ENCODE measurements around the gene MAPT. TPM values are rescaled to one million over a fixed set of nuclear protein-coding genes. Genes with fewer than 3 reads are reported as not detected.

Gene MAPT
- total and polyA plus RNA-seq, 2 experiments from 2014 or later: 0.37 to 0.71 TPM

DNA sequence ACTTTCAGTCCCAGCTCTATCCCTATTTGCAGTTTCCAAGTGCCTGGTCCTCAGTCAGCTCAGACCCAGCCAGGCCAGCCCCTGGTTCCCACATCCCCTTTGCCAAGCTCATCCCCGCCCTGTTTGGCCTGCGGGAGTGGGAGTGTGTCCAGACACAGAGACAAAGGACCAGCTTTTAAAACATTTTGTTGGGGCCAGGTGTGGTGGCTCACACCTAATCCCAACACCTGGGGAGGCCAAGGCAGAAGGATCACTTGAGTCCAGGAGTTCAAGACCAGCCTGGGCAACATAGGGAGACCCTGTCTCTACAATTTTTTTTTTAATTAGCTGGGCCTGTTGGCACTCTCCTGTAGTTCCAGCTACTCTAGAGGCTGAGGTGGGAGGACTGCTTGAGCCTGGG, 106.4 kb downstream of the MAPT start:
- no peak overlapping the region for H3K27ac ChIP-seq
- no peaks in the 10 kb centered on the region for H3K27me3 ChIP-seq

DNA sequence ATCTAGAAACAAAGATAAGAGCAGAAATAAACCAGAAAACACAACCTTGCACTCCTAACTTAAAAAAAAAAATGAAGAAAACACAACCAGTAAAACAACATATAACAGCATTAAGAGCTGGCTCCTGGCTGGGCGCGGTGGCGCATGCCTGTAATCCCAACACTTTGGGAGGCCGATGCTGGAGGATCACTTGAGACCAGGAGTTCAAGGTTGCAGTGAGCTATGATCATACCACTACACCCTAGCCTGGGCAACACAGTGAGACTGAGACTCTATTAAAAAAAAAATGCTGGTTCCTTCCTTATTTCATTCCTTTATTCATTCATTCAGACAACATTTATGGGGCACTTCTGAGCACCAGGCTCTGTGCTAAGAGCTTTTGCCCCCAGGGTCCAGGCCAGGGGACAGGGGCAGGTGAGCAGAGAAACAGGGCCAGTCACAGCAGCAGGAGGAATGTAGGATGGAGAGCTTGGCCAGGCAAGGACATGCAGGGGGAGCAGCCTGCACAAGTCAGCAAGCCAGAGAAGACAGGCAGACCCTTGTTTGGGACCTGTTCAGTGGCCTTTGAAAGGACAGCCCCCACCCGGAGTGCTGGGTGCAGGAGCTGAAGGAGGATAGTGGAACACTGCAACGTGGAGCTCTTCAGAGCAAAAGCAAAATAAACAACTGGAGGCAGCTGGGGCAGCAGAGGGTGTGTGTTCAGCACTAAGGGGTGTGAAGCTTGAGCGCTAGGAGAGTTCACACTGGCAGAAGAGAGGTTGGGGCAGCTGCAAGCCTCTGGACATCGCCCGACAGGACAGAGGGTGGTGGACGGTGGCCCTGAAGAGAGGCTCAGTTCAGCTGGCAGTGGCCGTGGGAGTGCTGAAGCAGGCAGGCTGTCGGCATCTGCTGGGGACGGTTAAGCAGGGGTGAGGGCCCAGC, 107.3 kb downstream of the MAPT start:
- H3K27ac ChIP-seq: no peak overlapping the region
- no peak for DNase-seq (ENCODE audit: low spot score)
- peaks cover 10% of the 10 kb centered on the region for H3K4me1 ChIP-seq (ENCODE audit: insufficient read depth)
- H3K4me2 ChIP-seq: no peak overlapping the region
- no peaks in the 10 kb centered on the region for H3K9me3 ChIP-seq (ENCODE audit: low read depth)
- no peak overlapping the region for H3K4me3 ChIP-seq
- H2AFZ ChIP-seq: no peak overlapping the region
- WGBS (ENCODE audit: low lambda C conversion rate, missing lambda C conversion rate): 78% methylated on average over 13 of the region's 13 CpGs
- no peaks in the 10 kb centered on the region for H3K9me2 ChIP-seq (replicated peaks; ENCODE audit: insufficient read depth)
- no peaks in the 10 kb centered on the region for H3K36me3 ChIP-seq (replicated peaks; ENCODE audit: insufficient read depth, low read depth)
- no peaks in the 10 kb centered on the region for H3K27me3 ChIP-seq
- TF ChIP-seq, protein P1, sequence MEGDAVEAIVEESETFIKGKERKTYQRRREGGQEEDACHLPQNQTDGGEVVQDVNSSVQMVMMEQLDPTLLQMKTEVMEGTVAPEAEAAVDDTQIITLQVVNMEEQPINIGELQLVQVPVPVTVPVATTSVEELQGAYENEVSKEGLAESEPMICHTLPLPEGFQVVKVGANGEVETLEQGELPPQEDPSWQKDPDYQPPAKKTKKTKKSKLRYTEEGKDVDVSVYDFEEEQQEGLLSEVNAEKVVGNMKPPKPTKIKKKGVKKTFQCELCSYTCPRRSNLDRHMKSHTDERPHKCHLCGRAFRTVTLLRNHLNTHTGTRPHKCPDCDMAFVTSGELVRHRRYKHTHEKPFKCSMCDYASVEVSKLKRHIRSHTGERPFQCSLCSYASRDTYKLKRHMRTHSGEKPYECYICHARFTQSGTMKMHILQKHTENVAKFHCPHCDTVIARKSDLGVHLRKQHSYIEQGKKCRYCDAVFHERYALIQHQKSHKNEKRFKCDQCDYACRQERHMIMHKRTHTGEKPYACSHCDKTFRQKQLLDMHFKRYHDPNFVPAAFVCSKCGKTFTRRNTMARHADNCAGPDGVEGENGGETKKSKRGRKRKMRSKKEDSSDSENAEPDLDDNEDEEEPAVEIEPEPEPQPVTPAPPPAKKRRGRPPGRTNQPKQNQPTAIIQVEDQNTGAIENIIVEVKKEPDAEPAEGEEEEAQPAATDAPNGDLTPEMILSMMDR (IDR thresholded peaks at IDR 0.05; ENCODE audit: poor library complexity): no peak
- no peak for TF ChIP-seq EZH2phosphoT487 (IDR thresholded peaks at IDR 0.05; ENCODE audit: low read depth, severe bottlenecking, unreplicated experiment)
- TF ChIP-seq EZH2 (IDR thresholded peaks at IDR 0.05; ENCODE audit: borderline replicate concordance): no peak
- no peaks in the 10 kb centered on the region for H4K20me1 ChIP-seq (ENCODE audit: insufficient read depth, poor library complexity, severe bottlenecking)
- H3K79me2 ChIP-seq: no peaks in the 10 kb centered on the region

More for the DNA sequence above, 106.4 kb downstream of the MAPT start:
- DNase-seq (ENCODE audit: low spot score): no peak
- WGBS (ENCODE audit: low lambda C conversion rate, missing lambda C conversion rate): 94% methylated on average over 2 of the region's 2 CpGs
- H3K4me1 ChIP-seq (ENCODE audit: insufficient read depth): peaks cover 10% of the 10 kb centered on the region
- no peaks in the 10 kb centered on the region for H3K79me2 ChIP-seq
- H3K36me3 ChIP-seq (replicated peaks; ENCODE audit: insufficient read depth, low read depth): no peaks in the 10 kb centered on the region
- no peak overlapping the region for H3K4me3 ChIP-seq
- no peak overlapping the region for H2AFZ ChIP-seq
- no peaks in the 10 kb centered on the region for H4K20me1 ChIP-seq (ENCODE audit: insufficient read depth, poor library complexity, severe bottlenecking)
- H3K9me3 ChIP-seq (ENCODE audit: low read depth): no peaks in the 10 kb centered on the region
- TF ChIP-seq EZH2phosphoT487 (IDR thresholded peaks at IDR 0.05; ENCODE audit: low read depth, severe bottlenecking, unreplicated experiment): no peak
- TF ChIP-seq EZH2 (IDR thresholded peaks at IDR 0.05; ENCODE audit: borderline replicate concordance): no peak
- TF ChIP-seq, protein P1 (IDR thresholded peaks at IDR 0.05; ENCODE audit: poor library complexity): no peak
- H3K9me2 ChIP-seq (replicated peaks; ENCODE audit: insufficient read depth): no peaks in the 10 kb centered on the region
- no peak overlapping the region for H3K4me2 ChIP-seq

DNA sequence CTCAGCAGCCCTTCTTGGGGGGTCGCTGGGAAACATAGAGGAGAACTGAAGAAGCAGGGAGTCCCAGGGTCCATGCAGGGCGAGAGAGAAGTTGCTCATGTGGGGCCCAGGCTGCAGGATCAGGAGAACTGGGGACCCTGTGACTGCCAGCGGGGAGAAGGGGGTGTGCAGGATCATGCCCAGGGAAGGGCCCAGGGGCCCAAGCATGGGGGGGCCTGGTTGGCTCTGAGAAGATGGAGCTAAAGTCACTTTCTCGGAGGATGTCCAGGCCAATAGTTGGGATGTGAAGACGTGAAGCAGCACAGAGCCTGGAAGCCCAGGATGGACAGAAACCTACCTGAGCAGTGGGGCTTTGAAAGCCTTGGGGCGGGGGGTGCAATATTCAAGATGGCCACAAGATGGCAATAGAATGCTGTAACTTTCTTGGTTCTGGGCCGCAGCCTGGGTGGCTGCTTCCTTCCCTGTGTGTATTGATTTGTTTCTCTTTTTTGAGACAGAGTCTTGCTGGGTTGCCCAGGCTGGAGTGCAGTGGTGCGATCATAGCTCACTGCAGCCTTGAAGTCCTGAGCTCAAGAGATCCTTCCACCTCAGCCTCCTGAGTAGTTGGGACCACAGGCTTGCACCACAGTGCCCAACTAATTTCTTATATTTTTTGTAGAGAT, 108.1 kb downstream of the MAPT start:
- WGBS (ENCODE audit: low lambda C conversion rate, missing lambda C conversion rate): 37% methylated on average over 7 of the region's 8 CpGs
- H3K36me3 ChIP-seq (replicated peaks; ENCODE audit: insufficient read depth, low read depth): no peaks in the 10 kb centered on the region
- no peak for TF ChIP-seq EZH2phosphoT487 (IDR thresholded peaks at IDR 0.05; ENCODE audit: low read depth, severe bottlenecking, unreplicated experiment)
- TF ChIP-seq, protein P1 (IDR thresholded peaks at IDR 0.05; ENCODE audit: poor library complexity): peak; percentile 91
- H3K4me3 ChIP-seq: no peak overlapping the region
- no peaks in the 10 kb centered on the region for H4K20me1 ChIP-seq (ENCODE audit: insufficient read depth, poor library complexity, severe bottlenecking)
- no peaks in the 10 kb centered on the region for H3K9me3 ChIP-seq (ENCODE audit: low read depth)
- peak; percentile 80 for DNase-seq (ENCODE audit: low spot score)
- H3K4me1 ChIP-seq (ENCODE audit: insufficient read depth): peaks cover 10% of the 10 kb centered on the region
- no peak overlapping the region for H3K4me2 ChIP-seq
- no peak overlapping the region for H2AFZ ChIP-seq
- H3K27ac ChIP-seq: no peak overlapping the region
- no peaks in the 10 kb centered on the region for H3K9me2 ChIP-seq (replicated peaks; ENCODE audit: insufficient read depth)
- H3K79me2 ChIP-seq: no peaks in the 10 kb centered on the region
- no peaks in the 10 kb centered on the region for H3K27me3 ChIP-seq
